ENCODE measurements around the gene ARPC1A. TPM values are rescaled to one million over a fixed set of nuclear protein-coding genes. Genes with fewer than 3 reads are reported as not detected.
"Not testable (repeated sequence)": the region's sequence is repeated elsewhere in the genome, so short reads cannot be mapped to it uniquely, and the experiment has no call there.

Gene ARPC1A
- total and polyA plus RNA-seq, 2 donors (not counting 1 experiment from before 2014, with no cell fraction given), result 184 to 226 TPM

- Histone ChIP-seq H3K9ac (ENCODE audit: insufficient read depth, low read length) (no peak overlapping the region), H3K9me3 (ENCODE audit: control insufficient read depth, insufficient read depth, low read depth, low read length) (no peaks in the 10 kb centered on the region)
Measured at GRCh38 chr7:99324559-99324958, 1.1 kb upstream of the ARPC1A start.

GRCh38 chr7:99325001-99325493, 651 bp upstream of the ARPC1A start:
- H3K79me2 ChIP-seq (ENCODE audit: control insufficient read depth, insufficient read depth, low read length), result peaks cover 46% of the 10 kb centered on the region
- DNase-seq (ENCODE audit: low read depth in 2 of 2), result no peak

More at GRCh38 chr7:99324559-99324958, 1.1 kb upstream of the ARPC1A start:
- Histone ChIP-seq H3K36me3 (ENCODE audit: control insufficient read depth, insufficient read depth, low read length) (no peaks in the 10 kb centered on the region), H3K27ac (ENCODE audit: insufficient read depth, low read length) (no peak overlapping the region), H3K4me1 (ENCODE audit: control insufficient read depth, extremely low read depth, insufficient read depth, low read length) (peaks cover 4% of the 10 kb centered on the region), H4K20me1 (ENCODE audit: control insufficient read depth, extremely low read depth, insufficient read depth, low read length) (no peaks in the 10 kb centered on the region), H3K79me2 (ENCODE audit: control insufficient read depth, insufficient read depth, low read length) (peaks cover 41% of the 10 kb centered on the region), H3K4me2 (ENCODE audit: extremely low read depth, insufficient read depth, low read length) (peak overlapping the region; percentile 91), H2AFZ (ENCODE audit: low read length) (no peak overlapping the region), H3K4me3 (replicated peaks in 1 of 4; ENCODE audit: control extremely low read depth in 1 of 4, insufficient read depth in 1 of 4, low read depth in 3 of 4, low read length in 4 of 4) (peak overlapping the region in 3 of 4 experiments; percentile 68 to 87 (median 72)), H3K27me3 (ENCODE audit: control insufficient read depth, insufficient read depth, low read length) (no peaks in the 10 kb centered on the region)
- DNase-seq (ENCODE audit: low read depth in 2 of 2), result no peak
- TF ChIP-seq EZH2 (IDR thresholded peaks at IDR 0.05; ENCODE audit: low read length, missing control alignments) (no peak), CTCF (conservative IDR thresholded peaks at IDR 0.05 in 1 of 2, IDR thresholded peaks at IDR 0.05 in 1 of 2; ENCODE audit: low read depth in 1 of 2, low read length in 2 of 2) (no peak)

GRCh38 chr7:99326408-99326782, 697 bp downstream of the ARPC1A start:
- Histone ChIP-seq H3K9me3 (ENCODE audit: control insufficient read depth, insufficient read depth, low read depth, low read length) (no peaks in the 10 kb centered on the region), H3K4me2 (ENCODE audit: extremely low read depth, insufficient read depth, low read length) (peak overlapping the region; percentile 85), H3K27ac (ENCODE audit: insufficient read depth, low read length) (peak overlapping the region; percentile 82), H3K36me3 (ENCODE audit: control insufficient read depth, insufficient read depth, low read length) (no peaks in the 10 kb centered on the region), H3K79me2 (ENCODE audit: control insufficient read depth, insufficient read depth, low read length) (peaks cover 52% of the 10 kb centered on the region), H3K4me3 (replicated peaks in 1 of 4; ENCODE audit: control extremely low read depth in 1 of 4, insufficient read depth in 1 of 4, low read depth in 3 of 4, low read length in 4 of 4) (peak overlapping the region; percentile 72 to 96 (median 82)), H3K9ac (ENCODE audit: insufficient read depth, low read length) (peak overlapping the region; percentile 90), H3K27me3 (ENCODE audit: control insufficient read depth, insufficient read depth, low read length) (no peaks in the 10 kb centered on the region), H3K4me1 (ENCODE audit: control insufficient read depth, extremely low read depth, insufficient read depth, low read length) (peaks cover 9% of the 10 kb centered on the region), H2AFZ (ENCODE audit: low read length) (no peak overlapping the region), H4K20me1 (ENCODE audit: control insufficient read depth, extremely low read depth, insufficient read depth, low read length) (no peaks in the 10 kb centered on the region)
- DNase-seq (ENCODE audit: low read depth in 2 of 2), result no peak
- no peak for TF ChIP-seq EZH2 (IDR thresholded peaks at IDR 0.05; ENCODE audit: low read length, missing control alignments)
- TF ChIP-seq CTCF (conservative IDR thresholded peaks at IDR 0.05 in 1 of 2, IDR thresholded peaks at IDR 0.05 in 1 of 2; ENCODE audit: low read depth in 1 of 2, low read length in 2 of 2), result no peak

More at GRCh38 chr7:99325001-99325493, 651 bp upstream of the ARPC1A start:
- Histone ChIP-seq H3K27me3 (ENCODE audit: control insufficient read depth, insufficient read depth, low read length) (no peaks in the 10 kb centered on the region), H3K9ac (ENCODE audit: insufficient read depth, low read length) (peak overlapping the region; percentile 90), H3K9me3 (ENCODE audit: control insufficient read depth, insufficient read depth, low read depth, low read length) (no peaks in the 10 kb centered on the region), H3K4me3 (replicated peaks in 1 of 4; ENCODE audit: control extremely low read depth in 1 of 4, insufficient read depth in 1 of 4, low read depth in 3 of 4, low read length in 4 of 4) (peak overlapping the region; percentile 68 to 87 (median 74)), H3K27ac (ENCODE audit: insufficient read depth, low read length) (peak overlapping the region; percentile 82), H2AFZ (ENCODE audit: low read length) (peak overlapping the region; percentile 75), H3K36me3 (ENCODE audit: control insufficient read depth, insufficient read depth, low read length) (no peaks in the 10 kb centered on the region), H3K4me1 (ENCODE audit: control insufficient read depth, extremely low read depth, insufficient read depth, low read length) (peaks cover 4% of the 10 kb centered on the region), H4K20me1 (ENCODE audit: control insufficient read depth, extremely low read depth, insufficient read depth, low read length) (no peaks in the 10 kb centered on the region), H3K4me2 (ENCODE audit: extremely low read depth, insufficient read depth, low read length) (peak overlapping the region; percentile 91)
- TF ChIP-seq EZH2 (IDR thresholded peaks at IDR 0.05; ENCODE audit: low read length, missing control alignments) (no peak), CTCF (conservative IDR thresholded peaks at IDR 0.05 in 1 of 2, IDR thresholded peaks at IDR 0.05 in 1 of 2; ENCODE audit: low read depth in 1 of 2, low read length in 2 of 2) (no peak)

GRCh38 chr7:99330314-99330961, 4.7 kb downstream of the ARPC1A start:
- H3K36me3 ChIP-seq (ENCODE audit: control insufficient read depth, insufficient read depth, low read length); H2AFZ ChIP-seq (ENCODE audit: low read length); H3K27me3 ChIP-seq (ENCODE audit: control insufficient read depth, insufficient read depth, low read length); H3K4me1 ChIP-seq (ENCODE audit: control insufficient read depth, extremely low read depth, insufficient read depth, low read length); H3K9me3 ChIP-seq (ENCODE audit: control insufficient read depth, insufficient read depth, low read depth, low read length); H3K9ac ChIP-seq (ENCODE audit: insufficient read depth, low read length); H4K20me1 ChIP-seq (ENCODE audit: control insufficient read depth, extremely low read depth, insufficient read depth, low read length): not testable (repeated sequence)
- Histone ChIP-seq H3K79me2 (ENCODE audit: control insufficient read depth, insufficient read depth, low read length) (peaks cover 80% of the 10 kb centered on the region), H3K4me3 (replicated peaks in 1 of 4; ENCODE audit: control extremely low read depth in 1 of 4, insufficient read depth in 1 of 4, low read depth in 3 of 4, low read length in 4 of 4) (peak overlapping the region in 1 of 4 experiments; percentile 5), H3K4me2 (ENCODE audit: extremely low read depth, insufficient read depth, low read length) (peak overlapping the region; percentile 54), H3K27ac (ENCODE audit: insufficient read depth, low read length) (peak overlapping the region; percentile 83)
- peak; percentile 87 to 89 for DNase-seq (ENCODE audit: low read depth in 2 of 2)

All from fibroblast of lung (primary cell).